Activated CD4-positive, CD25-positive, alpha-beta regulatory T cell treated with anti-CD3 and anti-CD28 coated beads, Interleukin-2, amount 50 U/mL, for 24 hours (primary cell): Measurements from ENCODE around the gene EFEMP2.
"Not testable (repeated sequence)": the region's sequence is repeated elsewhere in the genome, so short reads cannot be mapped to it uniquely, and the experiment has no call there.

Experiments
- ATAC-seq, 2 donors: fragments of 150-1000 bp; cut with Tn5 transposase; one replicate each; pipeline ENCODE4 v1.10.0; 2021; ENCODE audit warnings: mild to moderate bottlenecking in 1 of 2, moderate library complexity in 1 of 2

Gene EFEMP2

DNA sequence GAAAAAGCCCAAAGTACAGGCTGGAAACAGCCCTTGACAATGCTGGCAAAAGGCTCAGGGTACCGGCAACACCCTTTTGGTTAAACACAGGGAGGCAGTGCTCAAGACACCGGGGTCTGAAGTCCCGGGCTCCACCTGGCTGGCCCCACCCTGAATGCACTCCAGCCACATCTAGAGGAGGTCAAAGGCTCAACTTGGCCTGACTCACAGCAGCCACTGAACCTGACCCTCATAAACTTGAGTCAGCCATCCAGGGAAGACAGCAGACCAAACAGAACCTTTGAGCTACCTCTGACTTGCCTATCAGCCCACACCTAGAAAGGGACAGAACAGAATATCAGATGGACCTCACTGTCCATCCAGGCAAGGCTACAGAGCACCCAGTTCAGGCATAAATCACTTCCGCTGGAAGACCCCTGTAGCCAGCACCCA is 18.4 kb downstream of the EFEMP2 start:
- no peak for ATAC-seq

DNA sequence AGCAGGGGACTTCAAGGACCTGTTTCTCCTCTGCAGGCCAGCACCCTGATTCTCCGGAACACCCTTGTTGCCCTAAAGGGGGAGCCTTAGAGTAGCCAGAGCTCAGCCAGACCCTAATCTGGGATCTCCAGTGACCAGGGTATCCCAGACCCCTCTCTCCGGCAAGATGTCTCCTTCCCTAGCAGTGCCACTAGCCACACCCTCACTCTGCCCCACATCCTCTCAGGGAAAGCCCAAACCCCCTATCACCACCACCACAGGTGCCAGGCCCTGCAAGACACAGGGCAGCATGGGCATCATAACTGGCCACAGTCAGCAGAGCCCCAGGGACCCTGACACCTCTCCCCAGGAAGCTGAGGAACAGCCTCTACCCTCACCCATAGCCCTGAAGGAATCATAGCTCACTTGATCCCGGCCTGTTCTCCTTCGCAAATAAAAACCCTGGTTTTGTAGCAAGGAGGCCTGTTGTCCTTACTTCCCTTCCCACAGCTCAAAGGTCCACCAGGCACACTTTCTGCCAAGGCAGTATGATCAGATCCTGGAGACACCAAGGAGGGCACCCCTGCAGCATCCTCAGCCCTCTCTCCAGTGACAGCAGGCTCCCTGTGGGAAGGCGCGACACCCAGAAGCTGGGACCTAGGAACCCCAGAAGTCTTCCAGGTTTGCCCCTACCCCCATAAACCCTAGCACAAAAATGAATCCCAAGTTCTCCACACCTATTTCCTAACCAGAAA is 19.2 kb downstream of the EFEMP2 start:
- ATAC-seq: no peak

DNA sequence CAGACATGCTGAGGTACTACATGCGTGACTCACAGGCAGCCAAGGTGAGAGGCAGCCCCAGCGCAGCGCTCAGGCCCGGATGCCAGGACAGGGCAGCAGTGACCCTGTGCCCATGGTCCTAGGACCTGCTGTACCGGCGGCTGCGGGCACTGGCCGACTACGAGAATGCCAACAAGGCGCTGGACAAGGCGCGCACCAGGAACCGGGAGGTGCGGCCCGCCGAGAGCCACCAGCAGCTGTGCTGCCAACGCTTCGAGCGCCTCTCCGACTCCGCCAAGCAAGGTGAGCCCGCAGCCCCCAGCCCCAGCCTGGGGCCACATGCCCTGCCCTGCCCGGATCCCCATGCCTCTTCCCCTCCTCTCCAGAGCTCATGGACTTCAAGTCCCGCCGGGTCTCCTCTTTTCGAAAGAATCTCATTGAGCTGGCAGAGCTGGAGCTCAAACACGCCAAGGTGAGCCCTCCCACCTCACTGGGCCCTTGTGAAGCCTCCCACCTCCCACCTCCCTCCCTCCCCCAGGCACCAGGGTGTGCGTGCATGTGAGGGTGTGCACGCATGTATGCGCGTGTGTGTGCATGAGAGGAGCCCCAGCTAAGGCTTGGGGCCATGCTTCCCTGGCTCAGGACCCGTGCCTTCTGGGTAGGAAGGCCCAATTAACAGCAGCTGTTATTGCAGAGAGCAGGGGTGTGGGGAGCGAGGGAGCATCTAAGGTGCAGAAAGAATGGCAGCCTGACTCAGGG is 19.9 kb downstream of the EFEMP2 start:
- no peak for ATAC-seq

DNA sequence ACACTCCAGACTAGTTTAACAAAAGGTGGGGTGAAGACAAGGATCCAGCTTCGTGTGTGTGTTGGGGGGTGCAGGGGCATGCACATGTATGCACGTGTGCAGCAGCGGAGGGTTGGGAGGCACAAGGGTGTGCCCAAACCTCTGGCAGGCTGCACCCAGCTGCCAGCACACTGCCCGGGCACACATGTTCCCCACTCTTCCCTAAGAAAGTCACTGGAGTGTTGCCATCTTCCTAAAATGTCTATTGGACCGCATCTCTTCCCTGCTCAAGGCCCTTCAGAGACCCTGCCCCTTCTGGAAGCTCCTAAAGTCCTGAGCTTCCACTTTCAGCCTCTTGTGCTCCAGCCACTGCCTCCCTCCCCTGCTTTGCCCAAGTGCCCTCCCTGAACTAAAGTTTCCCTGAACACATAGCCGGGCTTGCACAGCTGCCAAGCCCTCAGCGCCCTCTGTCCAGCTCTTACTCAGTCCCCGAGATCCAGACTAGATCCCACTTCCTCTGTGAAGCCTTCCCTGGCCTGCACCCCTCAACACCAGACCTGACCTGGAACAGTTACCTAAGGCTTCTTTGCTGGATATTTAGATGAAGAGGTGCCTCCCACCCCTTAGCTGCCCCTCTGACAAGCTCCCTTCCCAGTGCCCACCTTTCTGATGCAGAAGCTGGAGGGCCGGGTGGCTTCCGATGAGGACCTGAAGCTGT is 20.6 kb downstream of the EFEMP2 start:
- ATAC-seq: no peak

DNA sequence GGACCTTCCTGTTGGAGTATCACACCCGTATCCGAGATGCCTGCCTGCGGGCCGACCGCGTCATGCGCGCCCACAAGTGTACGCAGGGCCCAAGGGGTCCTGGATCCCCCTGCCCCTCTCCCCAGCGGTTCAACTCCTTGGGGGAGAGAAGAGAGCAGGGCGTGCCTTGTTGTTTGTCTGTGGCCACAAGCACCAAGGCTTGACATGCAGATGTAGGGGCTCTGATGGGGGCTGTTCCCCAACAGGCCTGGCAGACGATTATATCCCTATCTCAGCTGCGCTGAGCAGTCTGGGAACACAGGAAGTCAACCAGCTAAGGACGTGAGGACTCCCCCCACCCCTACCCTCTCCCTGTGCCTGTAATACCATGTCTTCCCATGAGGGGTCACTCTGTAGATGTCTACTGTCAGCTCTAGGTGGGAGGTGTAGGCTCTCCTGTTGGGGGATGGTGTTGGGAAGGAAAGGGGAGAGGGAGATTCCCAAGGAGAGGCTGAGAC is 21.5 kb downstream of the EFEMP2 start:
- peak in 1 of 2 donors; percentile 25 for ATAC-seq

DNA sequence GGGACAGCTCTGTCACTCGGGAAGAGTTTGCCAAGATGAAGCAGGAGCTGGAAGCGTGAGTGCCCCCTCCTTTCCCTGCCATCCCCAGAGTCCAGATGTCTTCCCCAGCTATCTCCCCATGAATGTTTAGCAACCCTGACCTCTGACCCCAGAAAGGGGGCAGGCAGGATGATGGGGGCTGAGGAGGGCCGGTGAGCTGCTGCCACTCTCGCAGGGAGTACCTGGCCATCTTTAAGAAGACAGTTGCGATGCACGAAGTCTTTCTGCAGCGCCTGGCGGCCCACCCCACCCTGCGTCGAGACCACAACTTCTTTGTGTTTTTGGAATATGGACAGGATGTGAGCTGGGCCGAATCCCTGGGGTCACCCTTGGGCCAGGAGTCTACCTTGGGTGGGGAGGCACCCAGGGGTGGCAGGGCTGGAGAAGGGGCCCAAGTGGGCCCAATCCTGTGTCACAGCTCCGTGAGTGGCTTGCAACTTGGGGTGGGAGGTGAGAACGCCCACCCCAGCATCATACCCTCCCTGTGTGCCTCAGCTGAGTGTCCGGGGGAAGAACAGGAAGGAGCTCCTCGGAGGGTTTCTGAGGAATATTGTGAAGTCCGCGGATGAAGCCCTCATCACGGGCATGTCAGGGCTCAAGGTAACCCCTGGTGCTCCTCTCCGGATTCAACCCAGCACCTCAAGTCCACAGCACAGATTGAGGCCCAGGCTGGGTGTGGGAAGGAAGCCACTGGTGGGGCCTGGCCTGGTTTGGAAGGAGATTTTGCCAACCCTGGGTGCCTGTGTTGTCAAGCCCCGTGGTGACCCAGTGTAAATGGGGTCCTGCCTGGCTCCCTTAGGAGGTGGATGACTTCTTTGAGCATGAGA is 22.1 kb downstream of the EFEMP2 start:
- no peak for ATAC-seq

DNA sequence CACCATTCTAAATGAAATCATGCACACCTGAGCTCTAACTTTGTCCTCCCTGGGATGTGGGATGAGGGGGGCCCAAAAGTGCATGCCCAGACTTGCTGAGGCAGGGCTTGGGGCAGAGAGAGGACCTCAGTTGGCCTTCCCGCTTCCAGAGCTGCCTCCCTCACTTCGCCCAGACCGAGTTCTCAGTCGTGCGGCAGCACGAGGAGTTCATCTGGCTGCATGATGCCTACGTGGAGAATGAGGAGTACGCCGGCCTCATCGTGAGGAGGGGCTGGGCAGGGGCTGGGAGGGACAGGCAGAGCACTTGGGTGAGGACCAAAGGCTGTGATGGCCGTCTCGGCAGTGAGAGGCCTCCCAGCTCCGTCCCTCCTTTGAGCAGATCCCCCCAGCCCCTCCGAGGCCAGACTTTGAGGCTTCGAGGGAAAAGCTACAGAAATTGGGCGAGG is 22.8 kb downstream of the EFEMP2 start:
- no peak for ATAC-seq

DNA sequence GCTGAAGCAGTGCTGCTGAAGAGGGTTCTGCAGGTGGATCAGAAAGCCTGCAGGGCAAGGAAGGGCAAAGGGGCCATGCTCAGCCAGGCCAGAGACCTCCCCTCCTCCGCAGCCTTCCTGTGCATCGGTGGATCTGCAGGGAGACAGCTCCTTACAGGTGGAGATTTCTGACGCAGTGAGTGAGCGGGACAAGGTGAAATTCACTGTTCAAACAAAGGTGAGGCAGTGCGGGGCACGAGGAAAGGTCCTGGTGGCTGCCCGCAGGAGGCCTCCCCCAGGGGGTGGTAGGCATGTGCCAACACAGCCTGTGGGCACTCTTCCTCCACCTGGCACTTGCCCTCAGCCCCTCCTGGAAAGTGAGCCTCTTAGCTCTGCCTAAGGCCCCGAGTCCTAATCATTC is 23.2 kb downstream of the EFEMP2 start:
- no peak for ATAC-seq

DNA sequence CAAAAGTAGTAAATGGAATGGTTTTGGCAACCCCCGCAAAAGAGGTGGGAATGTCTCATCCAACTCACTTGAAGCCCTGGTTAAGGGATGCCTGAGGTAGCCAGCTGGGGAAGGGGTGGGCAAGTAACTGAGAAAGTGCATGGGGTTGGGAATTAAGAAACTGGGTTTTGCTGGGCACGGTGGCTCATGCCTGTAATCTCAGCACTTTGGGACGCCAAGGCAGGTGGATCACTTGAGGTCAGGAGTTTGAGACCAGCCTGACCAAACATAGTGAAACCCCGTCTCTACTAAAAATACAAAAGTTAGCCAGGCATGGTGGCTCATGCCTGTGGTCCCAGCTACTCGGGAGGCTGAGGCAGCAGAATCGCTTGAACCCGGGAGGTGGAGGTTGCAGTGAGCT is 23.9 kb downstream of the EFEMP2 start:
- ATAC-seq: not testable (repeated sequence)

DNA sequence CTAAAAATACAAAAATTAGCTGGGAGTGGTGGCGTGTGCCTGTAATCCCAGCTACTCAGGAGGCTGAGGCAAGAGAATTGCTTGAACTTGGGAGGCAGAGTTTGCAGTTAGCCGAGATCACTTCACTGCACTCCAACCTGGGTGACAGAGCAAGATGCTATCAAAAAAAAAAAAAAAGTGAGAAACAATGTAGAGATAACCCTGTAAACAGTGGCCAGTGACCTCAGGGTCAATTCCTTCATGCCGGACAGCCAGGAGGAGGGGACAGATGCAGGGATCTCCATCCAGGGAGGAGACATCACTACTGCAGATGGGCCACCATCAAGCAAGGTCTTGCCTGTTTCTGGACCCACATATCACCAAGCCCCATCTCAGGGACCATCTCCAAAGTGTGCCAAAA is 24.9 kb downstream of the EFEMP2 start:
- ATAC-seq: no peak

DNA sequence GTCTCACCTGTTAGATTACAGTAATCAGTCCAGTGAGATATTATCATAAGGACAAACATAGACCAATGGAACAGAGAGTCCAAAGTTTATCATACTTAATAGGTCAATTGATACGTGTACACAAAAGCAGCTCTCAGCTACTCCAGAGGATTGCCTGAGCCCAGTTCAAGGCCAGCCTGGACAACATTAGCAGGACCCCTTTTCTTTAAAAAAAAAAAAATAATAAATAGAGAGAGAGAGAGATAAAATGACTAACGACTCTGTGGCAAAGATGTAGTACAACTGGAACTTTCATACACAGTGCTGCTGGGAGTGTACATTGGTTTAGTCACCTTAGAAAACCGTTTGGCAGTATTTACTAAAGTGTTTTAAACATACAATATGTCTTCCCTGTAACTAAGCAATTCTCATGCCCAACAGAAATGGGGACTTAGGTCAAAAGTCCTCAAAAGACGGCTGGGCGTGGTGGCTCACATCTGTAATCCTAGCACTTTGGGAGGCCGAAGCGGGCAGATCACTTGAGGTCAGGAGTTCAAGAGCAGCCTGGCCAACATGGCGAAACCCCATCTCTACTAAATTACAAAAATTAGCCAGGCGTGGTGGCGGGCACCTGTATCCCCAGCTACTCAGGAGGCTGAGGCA is 28.2 kb downstream of the EFEMP2 start:
- no peak for ATAC-seq

DNA sequence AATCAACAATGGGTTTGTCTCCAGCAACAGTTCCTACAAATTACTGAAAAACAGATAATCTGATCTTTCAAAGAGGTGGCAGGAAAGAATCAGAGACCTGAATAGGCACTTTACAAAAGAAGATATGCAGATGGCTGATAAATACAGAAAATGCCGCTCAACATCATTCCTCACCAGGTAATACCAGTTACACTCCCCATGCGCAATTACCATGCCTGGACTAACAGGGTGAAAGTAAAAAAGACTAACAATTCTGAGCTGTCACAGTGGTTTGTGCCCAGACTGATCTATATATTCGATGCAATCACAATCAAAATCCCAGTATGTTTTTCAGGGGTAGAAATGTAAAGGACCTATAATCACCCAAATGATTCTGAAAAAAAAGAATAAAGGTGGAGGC is 28.8 kb downstream of the EFEMP2 start:
- ATAC-seq: no peak

DNA sequence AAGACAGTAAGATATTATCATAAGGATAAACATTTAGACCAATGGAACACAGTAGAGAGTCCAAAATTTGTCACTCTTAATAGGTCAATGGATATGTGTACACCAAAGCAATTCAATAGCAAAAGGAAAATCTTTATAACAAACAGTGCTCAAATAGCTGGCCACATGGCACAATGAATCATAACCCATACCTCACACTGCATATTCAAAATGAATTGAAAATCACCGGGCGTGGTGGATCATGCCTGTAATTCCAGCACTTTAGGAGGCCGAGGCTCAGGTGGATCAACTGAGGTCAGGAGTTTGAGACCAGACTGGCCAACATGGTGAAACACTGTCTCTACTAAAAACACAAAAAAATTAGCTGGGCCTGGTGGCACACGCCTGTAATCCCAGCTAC is 30.5 kb downstream of the EFEMP2 start:
- ATAC-seq: no peak

DNA sequence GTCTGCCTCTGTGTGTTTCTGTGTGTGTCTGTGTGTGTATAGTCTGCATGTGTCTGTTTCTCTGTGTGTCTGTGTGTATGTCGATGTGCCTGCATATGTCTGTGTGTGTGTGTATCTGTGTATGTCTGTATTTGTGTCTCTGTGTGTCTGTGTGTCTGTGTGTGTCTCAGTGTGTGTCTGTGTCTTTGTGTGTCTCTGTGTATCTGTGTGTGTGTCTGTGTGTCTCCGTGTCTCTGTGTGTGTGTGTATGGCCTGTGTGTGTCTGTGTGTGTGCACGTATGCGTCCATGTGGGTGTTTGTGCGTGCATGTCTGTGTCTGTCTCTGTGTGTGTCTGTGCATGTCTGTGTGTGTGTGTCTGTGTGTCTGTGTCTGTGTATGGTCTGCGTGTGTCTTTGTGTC is 38.4 kb downstream of the EFEMP2 start:
- ATAC-seq: no peak

DNA sequence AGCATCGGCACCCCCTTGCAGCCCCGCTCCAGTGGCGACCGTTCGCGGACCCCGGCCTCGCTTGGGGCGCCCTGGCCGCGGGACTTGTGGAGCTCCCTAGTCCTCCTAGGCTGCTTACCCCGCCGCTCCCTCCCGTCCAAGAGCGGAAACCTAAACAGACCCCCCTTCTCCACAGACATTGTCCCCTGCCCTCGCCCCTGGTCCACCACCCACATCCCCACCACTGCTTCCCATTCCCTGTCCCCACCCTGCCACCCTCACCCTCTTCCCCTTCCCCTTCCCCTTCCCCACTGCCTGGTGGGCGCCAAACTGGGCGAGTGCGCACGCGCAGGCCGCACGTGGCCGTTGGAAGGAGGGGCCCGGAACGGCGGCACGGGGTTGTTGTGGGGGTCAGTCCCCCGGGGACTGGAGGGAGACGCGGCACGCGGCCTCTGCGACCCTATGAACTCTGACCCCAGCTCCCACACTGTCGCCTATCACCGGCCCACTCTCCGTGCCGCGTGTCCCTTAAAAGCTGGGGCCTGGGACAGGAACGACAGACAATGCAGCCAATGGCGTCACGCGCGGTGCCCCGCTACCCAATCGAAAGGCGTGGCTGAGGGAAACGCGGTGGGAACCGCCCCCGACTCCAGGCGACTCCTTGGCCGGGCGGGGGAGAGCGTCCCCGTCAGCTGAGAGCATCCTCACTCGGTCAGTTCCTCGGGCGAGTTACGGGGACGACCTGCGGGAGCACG is 39.1 kb downstream of the EFEMP2 start, which contains the start of gene SNX32:
Gene SNX32 (plus strand): TSS at position 667 of the 734 bp plus-strand sequence. CDS start 103 bp downstream, outside the sequence.
- peak; percentile 99 to 100 for ATAC-seq

DNA sequence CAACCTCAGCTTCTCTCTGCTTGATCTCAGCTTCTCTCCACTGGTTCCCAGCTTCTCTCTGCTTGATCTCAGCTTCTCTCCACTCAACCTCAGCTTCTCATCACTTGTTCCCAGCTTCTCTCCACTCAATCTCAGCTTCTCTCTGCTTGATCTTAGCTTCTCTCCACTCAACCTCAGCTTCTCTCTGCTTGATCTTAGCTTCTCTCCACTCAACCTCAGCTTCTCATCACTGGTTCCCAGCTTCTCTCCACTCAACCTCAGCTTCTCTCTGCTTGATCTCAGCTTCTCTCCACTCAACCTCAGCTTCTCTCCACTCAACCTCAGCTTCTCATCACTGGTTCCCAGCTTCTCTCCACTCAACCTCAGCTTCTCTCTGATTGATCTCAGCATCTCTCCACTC is 40.4 kb downstream of the EFEMP2 start:
- not testable (repeated sequence) for ATAC-seq

DNA sequence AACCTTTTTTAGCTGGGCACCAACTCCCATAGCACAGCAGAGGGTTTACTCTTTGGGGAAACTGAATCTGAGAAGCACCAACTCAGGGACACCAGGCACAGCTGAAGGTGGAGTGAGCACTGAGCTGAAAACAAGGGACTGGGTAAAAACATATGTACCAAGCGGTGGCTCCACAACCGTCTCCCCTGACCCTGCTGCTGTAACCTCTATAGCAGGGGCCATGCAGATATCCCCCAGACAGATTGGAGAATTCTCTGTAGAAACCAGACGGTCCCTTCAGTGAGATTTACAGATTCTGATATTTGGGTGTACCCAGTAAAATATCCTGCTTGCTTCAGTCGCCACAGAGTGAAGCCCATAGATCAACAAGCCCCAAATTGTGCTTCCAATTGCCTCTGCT is 43.1 kb downstream of the EFEMP2 start:
- no peak for ATAC-seq

DNA sequence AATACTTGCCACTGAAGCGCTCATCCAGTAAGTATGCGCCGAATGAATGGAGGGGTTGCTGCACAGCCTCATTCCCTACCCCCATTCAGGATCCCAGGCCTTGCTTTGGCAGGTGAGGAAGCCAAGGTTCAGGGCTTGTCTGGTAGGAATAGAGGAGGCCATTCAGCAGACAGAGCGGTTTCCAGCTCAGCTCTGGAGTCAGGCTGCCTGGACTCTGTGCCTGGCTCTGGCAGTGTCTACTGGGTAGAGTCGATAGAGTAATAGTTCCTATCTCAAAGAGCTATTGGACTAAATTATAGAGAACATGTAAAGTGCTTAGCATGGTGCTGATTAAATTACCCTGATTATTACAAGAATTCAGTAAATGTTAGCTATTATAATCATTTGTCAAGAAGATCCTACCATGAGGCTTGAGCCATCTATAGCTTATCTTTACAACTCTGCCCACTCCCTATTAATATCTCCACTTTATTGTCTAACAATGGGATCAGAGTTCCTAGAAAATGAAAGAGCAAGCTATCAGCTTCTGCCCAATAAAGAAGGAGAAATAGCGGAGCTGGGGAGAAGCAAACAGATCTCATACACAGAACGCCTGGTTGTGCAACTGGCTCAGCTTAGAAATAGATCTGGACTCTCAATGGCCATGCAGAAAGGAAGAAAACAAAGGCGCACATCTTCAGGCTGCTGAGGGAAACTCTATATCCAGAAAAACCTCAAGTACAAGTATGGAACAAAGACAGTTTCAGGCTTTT is 45.4 kb downstream of the EFEMP2 start:
- no peak for ATAC-seq

DNA sequence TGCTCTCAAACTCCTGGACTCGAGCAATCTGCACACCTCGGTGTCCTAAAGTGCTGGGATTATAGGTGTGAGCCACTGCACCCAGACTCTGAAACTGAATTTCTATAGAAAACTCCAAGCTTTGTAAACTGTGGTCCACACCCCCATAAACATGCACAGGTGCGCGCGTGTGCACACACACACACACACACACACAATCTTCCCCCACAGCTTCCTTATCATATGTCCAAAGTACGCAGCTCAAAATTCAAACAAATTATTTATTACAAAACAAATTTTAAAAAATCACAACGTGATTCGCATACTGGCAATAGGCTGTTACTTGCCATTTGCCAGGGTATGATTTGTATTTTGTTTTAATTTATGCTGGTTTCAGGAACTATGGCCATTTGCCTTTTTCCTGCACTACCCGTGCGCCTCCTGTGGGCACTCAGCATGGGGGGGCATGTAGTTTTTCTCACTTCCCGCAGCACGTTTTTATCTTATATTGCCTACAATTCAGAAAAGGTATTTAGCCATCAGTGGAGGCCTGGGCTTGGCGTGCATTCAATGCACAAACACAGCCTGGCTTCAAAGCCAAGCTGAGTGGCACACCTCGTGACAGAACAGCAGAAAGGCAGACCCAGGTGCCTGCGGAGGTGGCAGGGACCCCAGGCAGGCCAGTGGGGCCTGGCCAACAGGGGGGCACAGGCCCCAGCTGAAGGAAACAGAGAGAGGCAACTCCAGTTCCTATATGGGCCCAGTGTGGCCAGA is 49.6 kb downstream of the EFEMP2 start:
- no peak for ATAC-seq

DNA sequence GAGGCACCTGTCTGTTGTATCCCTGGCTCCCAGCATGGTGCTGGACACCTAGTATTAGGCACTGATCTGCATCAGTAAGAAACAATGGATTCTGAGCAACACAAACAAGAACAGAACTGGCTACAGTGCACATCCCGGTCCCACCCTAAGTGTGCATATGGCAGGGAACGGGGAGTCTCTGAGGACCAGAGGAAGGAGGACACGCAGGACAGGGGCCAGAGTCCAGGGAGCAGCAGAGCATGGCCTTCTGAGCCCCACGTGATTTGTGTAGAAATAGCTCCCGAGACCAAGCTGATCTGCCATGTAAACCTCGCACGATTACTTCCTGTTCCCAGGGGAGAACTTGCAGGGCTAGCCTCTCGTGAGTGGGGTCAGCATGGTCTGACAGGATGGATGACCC is 51.5 kb downstream of the EFEMP2 start:
- ATAC-seq: no peak
